CD4-positive, alpha-beta T cell treated with Interleukin-15 for 4 hours (primary cell): ENCODE data around the gene FGGY.

ENCODE experiments used
- DNase-seq: peaks from one replicate; pipeline ENCODE4 v3.0.0-alpha.2; 2020; ENCODE audit warnings: low spot score

Gene FGGY

GRCh38 chr1:59678493-59679228 lies 381.8 kb downstream of the FGGY start:
- DNase-seq = no peak

DNA sequence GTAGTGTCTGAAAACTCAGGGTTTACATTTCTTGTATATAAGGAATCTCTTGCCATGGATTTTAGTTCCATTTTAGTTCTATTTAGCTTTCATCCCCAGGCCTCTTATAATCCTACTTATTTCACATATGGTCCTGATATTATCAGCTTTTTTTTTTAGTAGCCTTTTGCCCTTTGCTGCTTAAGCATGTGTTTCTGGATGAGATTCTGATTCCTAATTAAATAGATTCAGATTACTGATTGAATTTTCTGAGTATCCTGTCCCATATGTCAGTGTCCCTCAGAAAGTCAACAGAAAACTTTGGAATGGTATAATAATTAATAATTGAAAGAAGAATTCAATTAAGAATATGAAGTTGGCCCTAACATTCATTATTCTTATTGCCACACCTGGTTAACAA lies 383.1 kb downstream of the FGGY start:
- no peak for DNase-seq

DNA sequence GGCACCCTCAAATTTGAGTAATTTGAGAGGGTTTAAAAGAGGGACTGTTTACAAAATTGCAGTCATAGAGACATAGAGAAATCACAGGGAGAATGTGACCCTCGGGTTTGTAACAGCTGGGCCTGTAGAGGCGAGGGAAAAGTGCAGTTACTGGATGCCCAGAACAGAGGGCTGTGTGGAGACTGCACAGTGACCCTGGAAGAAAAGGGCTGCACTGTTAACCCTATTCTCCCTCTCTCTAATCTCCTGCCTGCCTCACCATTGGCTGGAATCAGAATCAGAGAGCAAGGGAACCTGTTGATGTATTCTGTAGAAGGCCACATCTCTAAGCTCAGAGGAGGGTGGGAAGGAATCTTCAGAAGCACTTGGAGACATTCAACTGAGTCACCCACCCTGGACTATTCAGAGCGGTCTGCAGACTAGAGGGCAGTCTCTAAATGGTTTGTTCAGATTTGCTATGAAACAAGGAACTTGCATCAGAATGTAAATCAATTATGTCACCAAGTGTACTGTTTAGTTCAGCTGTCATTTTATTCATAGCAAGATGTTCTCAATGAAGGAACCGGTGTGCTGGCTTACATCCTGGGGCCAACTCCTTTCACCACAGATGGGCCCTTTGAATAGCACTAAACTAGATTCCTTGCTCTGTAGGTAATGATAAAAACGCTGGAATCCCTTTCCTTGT lies 385.6 kb downstream of the FGGY start:
- DNase-seq = no peak

DNA sequence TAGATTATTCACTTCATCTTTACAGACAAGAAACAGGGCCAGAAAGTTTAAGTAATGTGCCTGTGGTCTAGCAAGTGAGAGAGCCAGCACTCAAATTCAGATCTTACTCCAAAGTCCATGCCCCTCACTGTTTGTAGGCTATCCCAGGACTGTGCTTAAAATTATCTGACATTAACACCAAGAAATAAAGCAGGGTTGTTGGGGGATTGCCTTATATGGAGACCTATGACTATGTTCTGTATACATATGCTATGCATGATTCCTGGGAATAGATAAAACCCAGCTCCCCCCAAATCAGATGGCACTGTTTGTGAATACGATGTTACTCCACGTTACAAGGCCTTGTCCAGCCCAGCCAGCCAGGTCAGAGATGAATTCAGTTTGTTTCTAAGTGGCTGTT lies 386.3 kb downstream of the FGGY start:
- DNase-seq = no peak

DNA sequence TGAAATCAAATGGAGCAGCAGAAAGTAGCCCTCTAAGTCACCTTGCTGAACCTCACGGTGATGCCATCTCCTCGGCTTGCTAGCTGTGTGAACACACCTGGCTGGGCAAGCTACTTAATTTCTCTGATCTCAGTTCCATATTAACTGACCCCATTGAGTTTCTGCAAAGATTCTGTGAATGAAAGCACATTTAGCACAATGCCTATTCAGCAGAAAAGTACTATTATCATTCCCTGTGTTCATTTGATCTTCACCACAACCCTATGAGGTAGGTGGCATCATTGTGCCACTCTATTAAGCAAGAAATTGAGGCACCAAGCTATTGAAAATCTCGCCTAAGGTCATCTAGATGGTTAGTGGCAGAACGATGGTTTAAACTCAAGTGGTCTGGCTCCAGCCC lies 387.8 kb downstream of the FGGY start:
- DNase-seq = no peak

GRCh38 chr1:59685101-59685500 lies 388.2 kb downstream of the FGGY start:
- no peak for DNase-seq

- DNase-seq = no peak
Observed at GRCh38 chr1:59685666-59686065, 388.8 kb downstream of the FGGY start.

DNA sequence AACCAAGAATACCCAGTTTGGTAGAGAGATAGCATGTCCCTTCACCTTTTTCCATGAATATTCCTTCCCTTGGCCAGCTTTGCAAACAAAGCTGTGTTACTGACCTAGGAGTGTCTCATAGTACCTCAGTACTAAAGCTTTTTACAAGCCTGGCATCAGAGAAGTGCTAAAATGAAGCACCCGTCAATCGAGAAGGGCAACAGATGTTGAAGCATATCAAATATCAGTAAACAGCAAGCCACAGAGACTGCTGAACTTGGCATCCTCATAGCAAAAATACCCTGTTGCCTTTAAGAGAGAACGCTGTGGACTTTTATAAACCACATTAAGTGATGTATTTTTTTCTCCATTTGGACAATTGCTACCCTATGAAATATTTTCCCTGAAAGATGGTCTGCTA lies 389.3 kb downstream of the FGGY start:
- DNase-seq = no peak

DNA sequence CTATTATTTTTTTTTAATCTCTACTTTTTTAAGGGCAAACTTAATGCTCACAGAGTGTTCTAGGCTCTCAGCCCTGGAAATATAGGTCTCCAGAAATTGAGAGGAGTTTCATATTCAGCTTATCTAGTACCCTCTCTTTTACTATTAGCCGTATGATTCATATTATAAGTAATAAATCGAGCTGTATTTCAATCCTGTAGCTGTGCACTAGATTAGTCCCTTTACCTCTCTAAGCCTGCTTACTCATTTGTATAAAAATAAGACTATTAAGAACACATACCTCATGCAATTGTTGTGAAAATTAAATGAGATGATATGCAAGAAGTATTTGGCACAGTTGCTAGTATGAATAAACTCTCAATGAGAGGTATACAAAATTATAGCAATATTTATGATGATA lies 389.7 kb downstream of the FGGY start:
- no peak for DNase-seq

DNA sequence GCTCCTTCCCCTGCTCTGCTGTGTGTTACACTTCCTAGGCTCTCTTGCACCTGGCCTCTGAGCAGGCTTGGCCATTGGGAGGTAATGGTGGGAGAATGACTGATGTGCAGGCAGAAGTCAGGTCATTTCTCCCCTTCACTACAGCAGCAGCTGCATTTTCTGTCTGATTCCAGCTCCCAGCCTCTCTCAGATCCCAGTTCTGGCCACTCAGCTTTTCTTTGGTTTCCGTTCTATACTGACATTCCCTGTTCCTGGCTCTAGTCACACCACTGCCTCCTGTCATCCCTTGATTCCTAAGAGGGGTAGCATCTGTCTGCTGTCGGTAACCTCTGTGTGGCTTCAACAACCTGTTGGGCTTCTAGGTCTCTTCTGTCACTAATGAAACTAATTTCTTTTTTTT lies 390.2 kb downstream of the FGGY start:
- DNase-seq = no peak

- DNase-seq = no peak
Observed at GRCh38 chr1:59688976-59689375, 392.1 kb downstream of the FGGY start.

- DNase-seq = no peak
Observed at GRCh38 chr1:59689730-59690129, 392.8 kb downstream of the FGGY start.

DNA sequence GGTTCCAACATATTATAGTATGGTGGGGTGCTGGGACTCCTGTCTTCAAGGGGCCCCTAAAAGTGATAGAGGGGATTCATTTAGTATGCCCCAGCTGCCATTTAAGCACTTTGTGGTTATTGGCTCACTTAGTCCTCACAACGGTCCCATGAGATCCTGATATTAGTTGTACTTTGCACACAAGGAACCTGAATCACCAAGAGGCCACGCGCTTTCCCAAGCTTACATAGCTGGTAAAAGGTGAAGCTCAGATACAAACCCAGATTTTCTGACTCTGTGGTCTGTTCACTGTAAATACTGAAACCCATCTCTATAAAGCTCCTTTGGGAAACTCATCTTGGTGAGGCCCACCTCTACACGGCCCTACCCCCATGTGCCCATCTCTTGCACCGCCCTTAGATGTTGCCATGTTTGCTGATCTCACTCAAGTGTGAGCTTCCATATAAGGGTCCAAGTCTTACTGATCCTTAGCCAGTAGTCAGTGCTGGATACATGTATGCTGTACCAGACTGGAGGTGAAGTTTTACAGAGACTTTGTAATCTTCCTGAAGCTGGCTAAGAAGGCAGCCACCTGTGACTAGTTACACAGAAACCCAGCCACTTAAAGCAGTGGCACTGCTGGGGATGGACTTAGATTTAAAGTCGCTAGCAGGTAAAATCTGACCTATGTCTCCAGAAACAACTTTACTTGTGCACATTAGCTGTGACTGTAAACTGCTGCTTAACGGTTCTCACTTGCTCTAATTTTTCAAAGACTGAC lies 393.5 kb downstream of the FGGY start:
- DNase-seq = no peak

DNA sequence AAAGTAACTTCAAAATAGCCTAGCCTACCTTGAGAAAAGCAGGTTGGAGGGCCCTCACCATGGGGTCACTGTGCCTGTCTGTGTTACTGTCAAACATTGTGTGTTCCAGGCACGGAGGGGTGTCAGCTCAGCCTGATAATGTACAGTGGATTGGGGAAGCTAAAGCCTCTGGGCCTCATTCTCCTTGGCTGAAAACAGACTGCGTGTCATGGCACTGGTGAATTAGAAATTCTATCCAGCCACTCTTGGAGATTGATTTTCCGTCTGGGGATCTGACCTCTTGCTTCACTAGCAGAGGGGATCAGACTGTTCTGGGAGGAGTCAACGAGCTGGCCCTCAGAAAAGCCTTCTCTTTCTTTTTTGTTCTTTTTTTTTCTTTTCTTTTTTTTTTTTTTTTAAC lies 394.4 kb downstream of the FGGY start:
- no peak for DNase-seq

DNA sequence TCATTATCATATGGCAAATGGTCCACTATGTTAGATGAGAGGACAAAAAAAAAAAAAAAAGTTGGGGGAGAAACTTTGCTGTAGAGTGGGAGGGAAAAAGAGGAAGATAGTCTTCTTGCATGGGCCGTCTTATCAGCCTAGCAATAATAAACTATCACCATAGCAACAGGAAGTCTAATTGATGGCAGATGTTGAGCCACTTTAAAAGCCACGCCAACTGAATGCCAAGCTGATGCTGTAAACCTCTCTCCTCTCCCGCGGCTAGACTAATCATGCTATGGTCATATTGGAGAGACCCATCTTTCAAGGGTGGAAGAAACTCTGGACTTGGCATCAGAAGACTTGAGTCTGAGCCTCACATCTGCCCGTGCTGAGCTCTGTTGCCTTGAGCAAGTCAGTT lies 395.7 kb downstream of the FGGY start:
- no peak for DNase-seq

GRCh38 chr1:59693406-59693805 lies 396.5 kb downstream of the FGGY start:
- DNase-seq = no peak

DNA sequence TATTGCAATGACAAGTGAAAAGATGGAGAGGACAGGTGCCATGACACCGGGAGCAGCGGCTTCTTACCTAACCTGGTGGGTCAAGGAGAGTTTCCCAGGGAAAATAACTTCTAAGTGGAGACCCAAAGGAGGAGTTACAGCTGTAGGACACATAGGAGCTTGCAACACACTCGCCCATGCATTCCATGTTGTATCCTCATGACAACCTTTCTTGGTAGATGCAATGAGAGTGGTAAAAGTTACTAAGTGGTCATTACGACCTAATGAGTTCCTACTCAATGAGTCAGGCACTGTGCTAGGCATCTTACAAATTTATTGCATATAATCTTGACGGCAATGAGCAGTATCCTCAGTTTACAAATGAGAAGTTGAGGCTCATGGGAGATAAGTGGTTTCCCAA lies 398.4 kb downstream of the FGGY start:
- DNase-seq = no peak

DNA sequence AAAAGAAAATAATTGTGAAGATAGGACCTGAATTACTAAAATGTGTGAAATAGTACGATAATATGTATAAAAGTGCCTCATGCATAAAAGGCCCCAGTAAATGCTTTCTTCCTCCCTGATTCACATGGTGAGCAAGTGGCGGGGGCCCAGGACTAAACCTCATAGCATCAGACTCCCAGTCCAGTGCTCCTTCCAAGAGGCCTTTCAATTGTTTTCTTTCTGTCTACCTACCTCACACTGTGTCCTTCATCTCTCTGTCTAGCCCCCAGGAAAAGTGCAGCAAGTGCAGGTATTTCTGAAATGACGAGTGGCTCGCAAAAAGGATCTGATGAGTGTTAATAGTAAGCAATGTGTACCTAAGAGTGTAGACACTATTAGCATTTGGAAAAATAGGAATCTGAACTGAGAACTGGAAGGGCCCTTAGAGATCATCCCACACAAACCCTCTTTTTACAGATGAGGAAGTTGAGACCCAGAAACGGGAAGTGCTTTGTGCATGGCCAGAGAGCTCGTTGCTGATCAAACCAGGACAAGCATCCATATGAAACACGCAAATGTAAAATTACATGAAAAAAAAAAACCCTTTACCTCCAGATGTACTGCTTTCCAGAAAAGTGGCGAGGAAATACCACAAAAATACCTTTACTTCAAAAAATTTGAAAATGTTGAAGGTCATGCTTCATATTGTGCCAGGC lies 399.7 kb downstream of the FGGY start:
- no peak for DNase-seq

DNA sequence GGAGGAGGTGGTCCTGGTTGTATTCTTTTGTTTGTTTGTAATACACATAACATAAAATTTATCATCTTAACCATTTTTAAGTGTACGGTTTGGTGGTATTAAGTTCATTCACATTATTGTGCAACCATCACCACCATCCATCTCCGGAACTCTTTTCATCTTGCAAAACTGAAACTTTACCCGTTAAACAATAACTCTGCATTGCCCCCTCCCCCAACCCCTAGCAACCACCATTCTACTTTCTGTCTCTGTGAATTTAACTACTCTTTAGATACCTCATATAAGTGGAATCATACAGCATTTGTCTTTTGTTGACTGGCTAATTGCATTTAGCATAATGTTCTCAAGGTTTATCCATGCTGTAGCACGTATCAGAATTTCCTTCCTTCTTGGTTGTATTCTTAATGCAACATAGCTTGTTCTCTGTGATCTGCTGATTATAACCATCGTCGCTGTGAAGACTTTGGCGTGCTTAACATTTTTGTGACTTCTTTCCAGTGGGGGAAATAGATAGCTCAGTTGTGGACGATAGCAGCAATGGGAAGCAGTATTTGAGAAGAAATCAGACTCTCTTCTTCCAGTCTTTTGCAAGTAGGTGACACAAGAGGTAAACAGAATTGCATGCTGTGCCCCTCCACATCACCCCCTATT lies 400.4 kb downstream of the FGGY start:
- DNase-seq = peak; percentile 15

- DNase-seq = no peak
Observed at GRCh38 chr1:59698386-59698785, 401.5 kb downstream of the FGGY start.

DNA sequence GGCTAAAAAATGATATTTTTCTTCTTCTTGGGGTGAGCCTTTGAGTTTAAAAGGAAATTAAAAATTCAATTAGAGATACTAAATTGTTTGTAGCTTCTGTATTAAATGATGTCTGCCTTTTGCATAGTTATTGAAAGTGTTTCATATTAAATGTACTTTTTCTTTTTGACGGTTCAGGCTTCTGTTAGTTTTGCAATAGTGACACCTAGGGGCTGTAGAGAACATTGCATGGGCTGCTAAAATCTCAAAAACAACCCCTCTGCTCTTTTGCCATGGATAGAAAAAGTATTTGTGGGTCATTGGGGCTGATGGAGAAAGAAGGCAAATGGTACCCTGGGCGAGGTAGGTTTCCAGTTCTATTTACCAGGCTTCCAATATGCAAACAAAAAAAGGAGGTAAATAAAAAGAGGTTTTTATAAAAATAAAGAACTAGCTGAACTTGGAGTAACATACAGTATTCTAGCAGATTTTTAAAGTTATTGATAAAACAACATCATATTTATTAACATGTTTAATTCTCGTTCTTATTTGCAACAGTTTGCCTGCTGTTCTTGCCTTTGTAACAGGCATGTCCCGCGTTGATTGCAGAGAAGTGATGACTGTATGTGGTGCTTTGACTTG lies 402.4 kb downstream of the FGGY start:
- peak; percentile 58 for DNase-seq

GRCh38 chr1:59701376-59701775 lies 404.5 kb downstream of the FGGY start:
- no peak for DNase-seq
